Kidney glomerular epithelial cell (primary cell): ENCODE data around the gene MUS81.
A peak's percentile ranks its signal among the peaks of the same experiment; 100 is the strongest.

Source experiments
- DNase-seq: peaks from one replicate; lab custom pipeline; 2025; lab: John Stamatoyannopoulos, UW

MUS81 gene

DNA sequence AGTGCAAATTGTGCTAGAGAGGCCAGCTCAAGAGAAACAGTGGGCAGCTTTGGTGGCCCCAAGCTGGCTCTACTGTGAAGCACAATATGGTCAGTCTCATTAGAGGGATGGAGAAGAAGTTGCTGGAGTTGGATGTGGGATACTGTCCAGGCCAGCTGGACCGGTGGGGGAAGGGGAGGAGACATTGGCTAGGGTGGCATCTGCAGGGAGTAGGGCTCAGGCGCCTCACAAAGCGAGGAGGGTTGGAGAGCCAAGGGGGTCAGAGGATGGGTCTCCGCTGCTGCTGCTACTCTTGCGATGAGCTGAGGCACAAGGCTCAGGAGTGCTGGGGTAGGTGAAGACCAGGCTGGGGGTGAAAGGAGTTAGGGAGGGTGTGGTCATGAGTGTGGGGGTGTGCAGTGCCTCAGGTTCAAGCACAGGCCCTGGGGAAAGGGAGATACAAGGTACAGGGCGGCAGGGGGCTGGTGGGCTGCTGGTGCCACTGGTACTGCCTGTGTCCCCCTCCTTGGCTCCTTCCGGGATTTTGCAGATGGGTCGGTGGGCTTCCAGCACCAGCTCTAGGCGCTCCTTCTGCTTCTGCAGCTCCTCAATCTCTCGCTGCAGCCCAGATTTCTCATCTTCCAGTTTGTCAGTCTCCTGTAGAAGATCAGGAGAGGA lies 32.6 kb downstream of the MUS81 start:
- no peak for DNase-seq

DNA sequence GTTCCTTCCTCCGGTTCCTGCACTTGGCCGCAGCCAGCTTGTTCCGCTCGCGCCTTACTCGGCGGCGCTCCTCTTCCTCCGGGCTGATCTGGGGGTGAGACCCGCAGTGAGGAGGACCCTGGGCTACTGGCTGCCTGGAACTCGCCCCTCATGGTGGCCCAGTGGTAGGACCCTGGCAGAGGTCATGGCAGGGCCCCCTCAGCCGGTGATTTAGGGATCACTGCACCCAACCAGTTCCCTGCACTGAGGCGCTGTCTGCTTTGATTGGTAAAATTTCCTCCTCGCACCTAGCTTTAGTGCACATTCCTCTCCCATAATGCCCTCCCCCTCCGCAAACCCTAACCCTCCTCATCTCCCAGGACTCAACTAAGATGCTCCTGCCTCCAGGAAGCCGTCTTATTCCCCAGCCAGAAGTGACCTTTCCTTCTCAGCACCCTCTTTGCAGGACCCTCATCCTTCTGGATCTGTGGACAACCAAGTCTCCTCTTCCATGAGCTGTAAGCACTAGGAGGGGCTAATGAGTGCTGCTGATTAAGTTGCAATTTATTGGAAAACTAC lies 33.9 kb downstream of the MUS81 start:
- no peak for DNase-seq

DNA sequence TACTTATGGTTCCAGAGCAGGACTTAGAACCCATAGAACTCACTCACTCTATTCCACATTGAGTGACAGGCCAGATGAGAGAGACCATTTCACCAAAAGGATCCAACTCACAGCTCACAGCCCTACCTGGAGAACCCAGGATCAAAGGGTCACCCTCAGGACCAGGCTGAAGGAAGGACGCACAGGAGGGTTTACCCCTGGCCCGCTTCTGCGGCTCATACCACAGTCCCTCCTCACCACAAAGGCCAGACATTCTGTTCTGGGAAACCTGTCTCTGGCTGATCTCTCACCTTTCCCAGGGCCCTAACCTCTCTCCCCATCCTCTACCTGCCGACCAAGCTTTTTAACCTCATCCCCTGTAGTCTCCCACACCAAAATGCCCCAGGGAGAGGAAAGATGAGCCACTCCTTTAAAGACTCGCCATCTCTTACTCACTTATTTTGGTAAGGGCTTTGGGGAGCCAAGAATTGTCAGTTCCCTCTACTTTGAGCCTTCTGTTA lies 35.3 kb downstream of the MUS81 start:
- no peak for DNase-seq

DNA sequence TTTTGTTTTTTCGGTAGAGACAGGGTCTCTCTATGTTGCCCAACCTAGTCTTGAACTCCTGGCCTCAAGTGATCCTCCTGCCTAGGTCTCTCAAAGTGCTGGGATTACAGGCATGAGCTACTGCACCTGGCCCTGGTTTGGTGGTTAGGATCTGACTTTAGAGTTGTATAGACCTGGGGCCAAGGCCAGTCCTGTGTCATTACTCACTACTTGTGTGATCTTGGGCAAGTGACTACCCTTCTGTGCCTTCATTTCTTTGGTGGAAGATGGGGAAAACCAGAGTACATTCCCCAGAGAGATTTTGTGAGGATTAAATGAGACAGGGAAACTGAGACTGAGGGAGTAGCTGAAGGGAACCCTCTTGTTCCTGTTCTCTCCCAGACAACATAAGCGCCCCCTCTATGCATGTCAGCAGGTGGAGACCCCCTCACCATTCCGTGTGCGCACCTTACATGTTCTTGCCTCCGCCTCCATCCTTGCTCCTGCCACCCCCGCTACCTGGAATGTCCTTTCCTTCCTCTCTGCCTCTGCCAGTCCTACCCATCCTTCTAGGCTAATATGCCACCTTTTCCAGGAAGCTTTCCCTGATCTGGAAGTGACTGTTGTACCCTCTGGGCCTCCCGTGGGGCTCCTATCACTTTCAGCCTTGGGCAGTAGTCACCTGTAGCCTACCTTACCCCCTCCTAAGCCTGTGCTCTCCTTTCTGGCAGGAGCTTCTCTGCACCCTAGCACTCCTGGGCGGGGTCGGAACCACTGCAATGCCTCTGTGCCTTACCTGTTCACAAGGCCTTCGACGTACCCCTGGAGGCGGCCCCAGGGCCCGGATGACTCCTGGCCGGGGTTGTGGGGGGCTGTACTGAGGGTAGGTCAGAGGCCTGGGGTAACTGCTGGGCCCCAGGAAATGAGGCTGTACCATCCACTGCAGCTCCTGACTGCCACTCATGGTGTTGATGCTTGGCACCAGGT lies 36.1 kb downstream of the MUS81 start:
- no peak for DNase-seq

DNA sequence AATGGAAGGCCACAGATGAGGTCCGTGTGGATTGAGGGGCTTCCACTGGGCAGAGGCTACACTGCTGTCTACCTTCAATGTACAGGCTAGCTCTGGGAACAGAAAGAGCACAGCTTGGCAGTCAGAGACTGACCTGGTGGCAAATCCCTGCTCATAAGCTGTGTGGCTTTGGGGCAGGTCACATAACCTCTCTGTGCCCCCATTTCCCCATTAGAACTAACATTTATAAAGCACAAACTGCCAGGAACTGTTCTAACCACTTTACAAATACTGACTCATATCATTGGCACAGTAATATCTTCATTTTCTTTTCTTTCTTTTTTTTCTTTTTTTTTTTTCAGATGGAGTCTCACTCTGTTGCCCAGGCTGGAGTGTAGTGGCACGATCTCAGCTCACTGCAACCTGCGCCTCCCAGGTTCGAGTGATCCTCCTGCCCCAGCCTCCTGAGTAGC lies 36.8 kb downstream of the MUS81 start:
- DNase-seq, result no peak

DNA sequence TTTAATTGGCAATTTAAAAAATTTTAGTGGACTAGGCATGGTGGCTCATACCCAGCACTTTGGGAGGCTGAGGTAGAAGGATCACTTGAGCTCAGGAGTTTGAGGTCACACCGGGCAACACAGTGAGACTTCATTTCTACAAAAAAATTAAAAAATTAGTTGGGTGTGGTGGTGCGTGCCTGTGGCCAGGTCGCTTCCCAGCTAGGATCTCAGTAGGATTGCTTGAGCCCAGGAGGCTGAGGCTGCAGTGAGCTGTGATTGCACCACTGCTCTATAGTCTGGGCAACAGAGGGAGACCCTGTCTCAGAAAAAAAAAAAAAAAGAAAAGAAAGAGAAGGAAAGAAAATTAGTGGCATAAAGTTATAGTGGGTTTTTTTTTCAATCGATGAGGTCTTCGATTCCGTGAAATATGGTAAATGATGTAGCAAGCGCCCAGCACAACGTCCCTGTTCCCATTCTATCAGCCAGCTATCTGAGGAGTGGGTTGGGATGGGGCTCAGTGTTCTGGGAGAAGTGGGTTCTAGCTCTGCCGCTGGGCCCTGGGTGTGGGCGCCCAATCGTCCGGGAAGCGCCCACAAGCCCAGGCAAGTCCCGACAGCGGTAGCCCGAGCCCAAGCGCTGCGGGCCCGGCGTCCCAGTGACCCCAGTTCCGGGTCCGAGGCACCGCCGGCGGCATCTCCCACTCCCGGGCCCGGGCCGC lies 38.6 kb downstream of the MUS81 start:
- no peak for DNase-seq

DNA sequence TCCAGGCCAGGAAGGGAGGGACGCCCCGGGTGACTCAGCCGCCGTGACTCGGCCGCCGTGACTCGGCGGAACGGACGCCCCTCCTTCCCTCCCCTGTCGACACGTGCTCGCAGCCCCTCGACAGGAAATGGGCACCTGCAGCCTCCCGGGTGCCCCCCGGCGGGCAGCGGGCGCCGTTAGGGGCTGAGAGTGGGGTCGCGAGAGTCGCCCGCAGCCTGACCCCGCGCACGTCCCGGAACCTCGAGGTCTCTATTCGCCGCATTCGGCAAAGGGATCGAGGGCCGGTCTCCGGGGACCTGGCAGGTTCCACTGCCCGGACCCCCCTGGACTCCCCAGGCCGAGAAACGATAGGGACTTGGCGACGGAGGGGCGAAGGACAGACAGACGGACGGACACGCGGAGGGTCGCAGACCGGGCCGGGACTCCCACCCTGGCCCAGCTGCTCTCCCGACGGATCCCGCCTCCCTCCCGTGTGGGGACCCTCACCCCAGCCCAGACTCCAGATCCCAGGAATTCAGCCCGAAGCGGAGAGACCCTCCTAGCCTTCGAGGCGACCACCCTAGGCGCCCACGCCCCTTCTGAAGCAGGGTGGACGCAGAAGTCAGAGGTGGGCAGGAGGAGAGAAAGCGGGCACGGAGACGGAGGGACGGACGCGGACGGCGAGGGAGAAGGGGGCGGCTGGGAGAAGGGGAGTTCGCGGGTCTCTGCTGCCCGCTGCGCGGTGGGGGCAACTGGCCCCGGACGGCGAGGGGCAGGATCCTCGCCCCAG lies 39.3 kb downstream of the MUS81 start:
- peak; percentile 58 for DNase-seq

DNA sequence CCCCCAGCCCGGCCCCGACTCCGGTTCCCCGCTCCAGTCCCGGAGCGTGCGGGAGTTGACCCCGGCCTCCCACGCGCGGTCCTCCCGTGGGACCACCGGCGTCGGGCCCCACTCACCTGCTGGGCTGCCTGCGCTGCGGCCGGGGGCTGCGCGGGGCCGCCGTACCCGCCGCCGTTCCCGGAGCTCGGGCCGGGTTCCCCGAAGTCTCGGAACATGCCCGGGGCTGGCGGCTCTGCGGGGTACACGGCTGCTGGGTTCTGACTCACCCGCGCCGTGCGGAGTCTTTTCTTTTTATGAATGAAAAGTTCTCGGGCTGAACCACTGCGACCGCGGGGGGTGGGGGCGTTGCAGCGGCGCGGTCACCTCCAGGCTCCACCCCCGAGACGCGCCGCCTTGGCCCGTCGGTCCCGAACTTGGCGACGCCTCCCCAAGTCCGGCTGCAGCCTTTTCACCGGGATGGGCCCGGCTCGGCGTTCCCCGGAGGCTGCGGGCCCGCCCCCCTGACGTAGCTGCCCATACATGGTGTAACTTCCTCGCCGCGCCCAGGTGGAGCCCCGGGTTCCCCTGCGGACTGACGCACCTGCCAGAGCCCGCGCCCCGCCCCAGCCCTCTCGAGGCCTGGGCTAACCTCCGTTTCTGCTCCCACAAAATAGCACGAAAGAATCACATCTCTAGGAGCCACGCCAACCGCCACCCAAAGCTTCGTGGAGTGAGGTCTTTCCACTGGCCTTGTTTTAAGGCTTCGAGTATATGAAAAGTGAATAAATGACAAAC lies 40.1 kb downstream of the MUS81 start, which contains the start of gene FOSL1:
Gene FOSL1, minus strand, starts transcription at position 264 of the 774 bp plus-strand sequence. Its CDS starts 49 bp downstream, at position 215.
- DNase-seq, result peak; percentile 59

DNA sequence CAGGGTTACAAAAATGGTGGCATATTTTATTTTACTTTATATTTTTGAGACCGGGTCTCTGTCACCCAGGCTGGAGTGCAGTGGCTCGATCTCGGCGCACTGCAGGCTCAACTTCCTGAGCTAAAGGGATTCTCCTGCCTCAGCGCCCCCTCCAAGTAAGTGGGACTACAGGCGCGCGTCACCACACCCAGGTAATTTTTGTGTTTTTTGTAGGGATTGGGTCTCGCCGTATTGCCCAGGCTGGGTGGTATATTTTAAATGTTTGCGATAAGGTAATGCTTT lies 40.6 kb downstream of the MUS81 start:
- DNase-seq, result no peak

DNA sequence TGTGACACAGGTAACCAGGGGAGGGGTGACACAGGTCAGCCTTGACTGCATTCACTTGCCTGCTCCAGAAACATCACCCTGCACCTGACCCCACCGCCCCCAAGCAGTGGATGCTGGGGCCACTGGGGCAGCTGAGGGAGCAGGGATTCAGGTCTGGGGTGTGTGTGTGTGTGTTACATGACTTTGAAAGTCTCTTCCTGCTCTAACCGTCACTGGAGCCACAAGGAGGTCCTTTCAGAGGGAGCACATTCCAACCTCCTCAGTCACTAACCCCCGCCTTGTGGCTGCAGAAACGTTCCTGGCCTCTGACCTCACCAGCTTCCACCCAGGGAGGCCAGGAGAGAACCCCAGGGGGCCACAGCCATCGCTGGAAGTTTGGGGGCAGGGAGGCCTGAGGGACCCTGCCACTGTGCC lies 42.8 kb downstream of the MUS81 start:
- DNase-seq, result peak; percentile 76

DNA sequence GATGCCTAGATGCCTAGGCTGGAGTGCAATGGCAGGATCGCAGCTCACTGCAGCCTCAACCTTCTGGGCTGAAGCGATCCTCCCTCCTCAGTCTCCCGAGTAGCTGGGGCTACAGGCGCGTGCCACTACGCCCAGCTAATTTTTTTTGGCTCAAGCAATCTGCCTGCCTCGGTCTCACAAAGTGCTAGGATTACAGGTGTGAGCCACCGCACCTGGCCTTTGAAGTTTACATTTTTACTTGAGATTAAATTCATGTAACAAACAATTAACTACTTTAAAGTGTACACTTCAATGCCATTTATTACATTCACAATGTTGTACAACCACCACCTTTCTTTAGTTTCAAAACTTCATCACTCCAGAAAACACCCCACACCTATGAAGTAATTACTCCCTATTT lies 43.5 kb downstream of the MUS81 start:
- DNase-seq, result no peak

DNA sequence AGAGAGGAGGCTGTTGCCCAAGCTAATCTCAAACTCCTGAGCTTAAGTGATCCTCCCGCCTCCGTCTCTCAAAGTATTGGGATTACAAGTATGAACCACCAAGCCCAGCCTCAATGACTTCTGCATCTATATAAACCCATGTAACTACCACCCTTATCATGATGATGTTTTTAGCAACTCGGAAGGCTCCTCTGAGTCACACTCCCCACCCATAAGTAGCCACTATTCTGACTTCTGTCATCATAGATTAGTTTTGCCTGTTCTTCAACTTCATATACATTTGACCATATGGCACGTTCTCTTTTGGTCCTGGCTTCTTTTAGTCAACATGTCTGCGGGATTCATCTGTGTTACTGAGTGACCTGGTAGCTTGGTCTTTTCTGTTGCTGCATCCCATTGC lies 46.4 kb downstream of the MUS81 start:
- no peak for DNase-seq

DNA sequence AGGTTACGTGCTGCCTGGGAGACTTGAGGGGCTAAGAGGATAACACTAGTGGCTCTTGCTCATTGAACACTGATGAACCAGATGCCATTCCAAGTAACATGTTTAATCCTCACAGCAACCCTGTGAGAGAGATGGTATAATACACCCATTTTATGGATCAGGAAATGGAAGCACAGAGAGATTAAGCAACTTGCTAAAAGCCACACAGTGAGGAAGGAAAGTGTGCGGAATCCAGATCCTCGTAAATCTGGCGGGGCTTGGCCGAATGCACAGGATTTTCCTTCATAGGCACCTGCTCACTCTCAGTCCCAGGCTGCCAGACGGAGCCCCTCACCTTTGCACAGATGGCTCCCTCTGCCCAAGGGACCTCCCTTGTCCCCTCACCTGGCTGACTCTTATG lies 47.6 kb downstream of the MUS81 start:
- DNase-seq, result no peak

DNA sequence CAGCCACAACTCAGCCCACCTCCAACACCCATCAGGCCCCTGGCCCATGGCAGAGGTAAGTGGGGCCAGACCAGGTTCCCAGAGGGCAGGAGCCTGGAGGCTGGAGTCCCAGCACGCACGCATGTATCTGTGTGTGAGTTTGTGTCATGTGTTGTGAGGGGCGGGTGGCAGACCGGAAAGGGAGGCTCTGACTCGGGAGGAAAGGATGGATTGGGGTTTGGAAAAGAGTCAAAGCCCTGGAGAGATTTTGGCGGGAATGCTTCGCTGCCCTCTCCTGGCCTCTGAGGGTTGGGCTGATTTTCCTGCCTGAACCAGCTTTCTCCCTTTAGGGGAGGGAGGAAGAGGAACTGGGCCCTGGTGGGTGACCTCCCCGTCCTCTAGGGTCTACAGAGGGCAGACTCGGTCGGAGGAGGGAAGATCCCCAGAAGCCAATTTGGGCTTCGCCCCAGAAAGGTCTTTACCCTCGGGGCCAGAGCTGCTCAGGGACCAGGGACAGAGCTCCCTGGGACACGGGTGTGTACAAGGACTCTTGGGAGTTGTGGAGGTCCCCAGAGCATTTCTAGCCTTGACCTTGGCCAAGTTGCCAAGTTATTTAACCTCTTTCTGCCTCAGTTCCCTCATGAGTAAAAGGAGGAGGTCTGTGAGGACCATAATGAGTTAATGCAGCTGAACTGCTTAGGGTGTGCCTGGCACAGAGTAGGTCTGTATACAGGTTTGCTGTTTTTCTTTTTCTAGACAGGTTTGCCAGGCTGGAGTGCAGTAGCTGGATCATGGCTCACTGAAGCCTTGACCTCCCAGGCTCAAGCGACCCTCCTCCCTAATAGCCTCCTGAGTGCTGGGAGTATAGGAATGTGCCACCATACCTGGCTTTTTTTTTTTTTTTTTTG lies 51.7 kb downstream of the MUS81 start:
- peak; percentile 50 for DNase-seq

DNA sequence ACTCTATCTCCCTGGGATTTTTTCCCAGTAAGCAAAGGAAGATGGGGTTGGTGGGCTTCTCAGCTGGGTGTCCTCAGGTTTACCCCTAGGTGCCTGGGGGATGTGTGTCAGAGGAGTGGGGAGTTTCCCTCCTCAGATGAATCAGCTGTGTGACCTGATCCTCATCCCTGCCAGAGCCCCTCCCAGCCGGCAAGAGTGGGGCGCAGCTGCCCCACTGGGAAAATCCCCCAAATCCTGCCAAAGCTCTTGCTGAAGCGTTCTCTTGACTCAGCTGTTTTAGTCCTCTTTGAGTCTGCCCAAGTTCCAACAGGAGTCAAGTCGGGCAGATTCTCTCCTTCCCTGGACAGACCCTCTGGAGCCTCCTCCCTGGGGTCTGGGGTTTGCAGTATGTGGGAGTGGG lies 52.6 kb downstream of the MUS81 start:
- DNase-seq, result no peak

DNA sequence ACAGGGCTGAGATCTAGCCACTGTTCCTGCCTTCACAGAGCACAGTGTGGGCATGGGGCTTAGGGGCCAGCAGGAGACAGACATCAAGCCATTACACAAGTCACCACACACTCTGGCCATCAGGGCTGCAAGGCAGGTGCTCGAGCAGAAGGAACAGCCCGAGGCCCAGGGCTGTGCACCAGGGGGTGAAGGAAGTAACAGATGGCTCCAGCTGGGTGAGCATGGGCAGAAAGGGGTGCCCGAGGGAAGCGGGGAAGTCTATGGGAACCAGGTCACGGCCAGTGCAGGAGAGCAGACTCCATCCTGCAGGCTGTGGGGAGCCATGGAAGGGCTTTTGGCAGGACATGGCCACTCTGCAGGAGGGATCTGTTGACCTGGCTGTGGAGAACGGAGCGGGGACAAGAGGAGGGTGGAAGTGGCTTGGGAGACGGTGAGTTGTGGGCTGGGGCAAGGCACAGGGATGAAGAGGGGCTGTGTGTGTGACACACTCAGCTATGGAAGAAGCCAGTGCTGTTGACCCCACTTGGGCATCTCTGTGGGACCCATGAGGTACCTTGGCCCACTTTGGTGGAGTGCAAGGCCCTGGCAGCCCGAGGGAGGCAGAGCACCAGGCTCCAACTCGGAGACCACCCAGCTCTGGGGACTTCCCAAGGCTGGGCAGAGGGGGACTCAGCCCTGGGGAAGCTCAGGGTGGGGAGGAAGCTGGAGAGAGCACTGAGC lies 55.0 kb downstream of the MUS81 start:
- DNase-seq, result no peak

DNA sequence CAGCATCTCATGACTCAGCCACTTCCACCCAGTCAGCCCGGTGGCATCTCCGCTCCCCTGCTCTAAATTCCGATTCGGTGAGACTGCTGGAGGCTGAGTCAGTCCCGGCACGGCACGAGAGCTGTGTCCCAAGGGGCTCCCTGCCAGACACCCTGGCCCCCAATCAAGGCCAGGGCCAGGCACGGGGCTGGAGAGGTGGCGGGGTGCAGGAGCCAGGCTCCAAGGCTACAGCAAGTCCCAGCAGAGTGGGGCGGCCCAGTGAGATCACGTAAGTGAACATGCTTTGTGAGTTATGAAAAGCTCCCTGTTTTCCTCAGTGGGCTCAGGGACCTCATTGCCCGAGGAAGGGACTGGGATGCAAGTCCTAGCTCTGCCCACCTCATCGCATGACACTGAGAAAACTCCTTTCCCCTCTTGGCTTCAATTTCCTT lies 55.6 kb downstream of the MUS81 start:
- peak; percentile 95 for DNase-seq
